Measurements from ENCODE around the gene HAAO.

The HAAO gene

DNA sequence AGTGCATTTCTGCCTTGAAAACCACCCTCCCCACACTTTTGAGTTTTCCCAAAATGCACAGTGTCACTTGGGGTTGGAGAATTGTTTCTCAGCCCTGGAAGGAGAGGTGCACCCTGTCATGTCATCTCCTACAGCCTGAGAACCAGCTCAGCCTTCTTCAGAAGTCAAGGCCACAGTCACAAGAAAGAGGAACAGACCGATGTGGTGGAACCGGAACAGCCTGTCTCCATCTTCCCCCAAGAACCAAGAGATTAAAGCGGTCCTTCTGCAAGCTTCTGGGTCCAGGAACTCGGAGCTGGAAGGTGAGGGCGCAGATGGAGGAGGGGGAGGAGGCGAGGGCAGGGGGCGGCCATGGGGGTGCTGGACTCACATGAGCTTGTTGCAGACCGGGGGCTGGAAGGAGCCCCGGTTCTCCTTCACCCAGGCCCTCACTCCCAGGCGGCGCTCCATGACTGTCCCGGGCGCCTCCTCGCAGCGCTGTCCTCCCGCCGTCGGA is 248 bp downstream of the HAAO start:
- no peak for DNase-seq

DNA sequence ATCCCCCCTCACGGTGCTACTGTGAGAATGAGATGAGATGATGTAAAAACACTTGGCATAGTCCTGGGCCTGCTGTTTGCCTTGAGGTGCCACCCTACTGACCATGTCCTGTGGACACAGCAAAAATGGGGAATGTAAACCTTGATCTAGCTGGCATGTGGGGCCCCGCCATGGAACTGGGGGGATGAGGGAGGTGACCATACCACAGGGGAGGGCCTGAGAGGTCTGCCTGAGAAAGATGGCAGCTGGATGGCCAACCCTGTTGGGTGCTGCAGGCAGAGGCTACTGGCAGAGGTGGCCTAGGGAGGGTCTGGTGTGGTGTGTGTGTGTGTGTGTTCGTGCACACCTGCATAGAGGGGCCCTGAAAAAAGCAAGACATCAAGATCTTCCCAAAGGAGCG is 777 bp downstream of the HAAO start:
- no peak for DNase-seq

DNA sequence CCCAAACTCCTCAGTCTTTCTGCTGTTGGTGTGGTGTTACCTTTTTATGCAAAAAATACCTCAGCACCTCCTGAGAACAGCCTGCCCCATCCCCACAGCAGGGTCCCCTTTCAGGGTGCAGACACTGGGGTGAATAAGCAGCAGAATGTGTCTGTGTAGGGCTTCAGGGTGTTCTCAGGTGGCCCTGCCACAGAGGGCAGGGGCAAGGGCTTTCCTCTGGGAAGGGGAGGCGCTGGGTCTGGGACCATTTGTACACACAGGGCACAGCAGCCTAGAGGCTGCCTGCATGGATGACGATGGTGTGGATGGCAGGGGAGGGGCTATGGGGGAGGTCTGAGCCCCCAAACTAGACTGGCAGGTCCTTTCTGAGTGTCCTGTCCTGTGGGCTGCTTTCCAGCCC is 2.6 kb downstream of the HAAO start:
- no peak for DNase-seq

DNA sequence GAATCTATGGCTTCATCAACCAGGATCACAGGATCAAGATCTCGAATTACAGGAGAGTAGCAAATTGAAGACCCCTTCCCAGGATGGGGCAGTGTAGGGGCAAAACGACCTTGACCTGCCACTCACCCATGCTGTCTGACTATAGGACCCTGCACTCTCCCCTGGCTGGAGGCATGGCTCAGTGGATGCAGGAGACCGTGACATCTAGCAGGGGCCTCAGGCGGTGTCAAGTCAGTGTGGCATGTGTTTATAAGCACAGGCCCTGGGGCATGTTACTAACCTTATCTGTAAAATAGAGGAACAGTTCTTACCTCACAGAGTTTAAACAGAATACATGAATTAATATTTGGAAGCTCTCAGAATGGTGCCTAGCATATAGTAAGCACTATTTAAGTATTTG is 3.5 kb downstream of the HAAO start:
- no peak for DNase-seq

DNA sequence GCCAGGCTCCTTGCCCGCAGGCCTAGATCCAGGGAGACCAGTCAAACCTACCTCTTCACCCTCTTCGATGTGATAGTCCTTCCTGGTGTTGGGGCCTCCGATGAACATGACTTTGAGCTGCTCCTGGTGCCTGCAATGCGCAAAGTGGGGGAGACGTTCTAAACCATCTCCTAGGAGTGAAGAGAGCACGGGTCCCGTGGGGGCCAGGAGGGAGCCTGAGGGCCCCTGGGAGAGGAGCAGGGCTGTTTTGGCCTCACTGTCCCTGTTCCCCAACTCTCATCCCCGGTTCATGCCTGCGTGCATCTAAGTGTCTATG is 3.9 kb downstream of the HAAO start:
- DNase-seq, result no peak

DNA sequence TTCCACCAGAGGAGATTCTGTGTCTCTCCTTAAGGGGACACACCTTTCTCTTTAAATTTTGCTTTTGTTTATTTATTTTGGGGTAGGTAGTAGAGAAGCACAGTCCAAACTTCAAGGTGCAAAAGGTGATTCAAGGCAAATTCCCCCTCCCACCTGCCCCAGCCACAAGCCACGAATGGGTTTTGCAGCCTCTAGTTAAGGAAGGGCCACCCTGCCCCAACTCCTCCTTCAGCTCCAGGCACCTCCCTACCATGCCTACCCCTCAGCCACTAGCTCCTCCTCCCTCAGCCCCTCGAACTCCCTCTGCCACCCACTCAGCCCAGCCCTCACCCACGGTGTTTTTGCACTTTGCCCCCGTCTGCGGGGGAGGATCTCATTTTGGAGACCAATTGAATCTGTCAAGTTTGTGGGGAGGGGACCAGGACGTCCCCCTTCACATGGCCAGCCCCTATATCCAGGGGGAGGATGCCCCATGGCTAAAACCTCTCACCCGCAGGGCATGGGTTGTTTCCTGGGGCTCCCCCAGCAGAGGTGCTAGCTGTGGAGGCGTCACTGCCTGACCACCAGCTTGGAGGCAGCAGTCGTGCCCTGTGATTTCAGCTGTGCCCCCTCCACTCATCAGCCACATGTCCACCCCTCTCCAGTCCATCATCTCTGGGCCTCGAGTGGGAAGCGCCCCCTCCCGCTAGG is 4.5 kb downstream of the HAAO start:
- no peak for DNase-seq

DNA sequence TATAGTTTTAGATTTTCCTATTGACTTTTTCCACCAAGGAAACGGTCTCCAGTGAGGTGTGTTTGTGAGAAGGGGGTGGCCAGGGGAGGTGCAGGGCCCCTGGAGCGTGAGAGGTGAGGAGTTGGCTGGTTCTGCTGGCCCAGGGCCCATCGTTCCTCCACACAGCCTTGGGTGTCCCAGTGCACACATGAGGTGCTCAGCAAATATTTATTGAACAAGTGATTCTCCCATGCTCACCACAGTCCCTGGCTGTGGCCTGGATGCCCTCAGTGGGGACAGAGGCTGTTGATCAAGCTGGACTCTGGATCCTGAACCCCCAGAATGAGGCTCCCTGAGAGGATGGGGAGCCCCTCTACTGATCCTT is 5.0 kb downstream of the HAAO start:
- DNase-seq, result no peak

DNA sequence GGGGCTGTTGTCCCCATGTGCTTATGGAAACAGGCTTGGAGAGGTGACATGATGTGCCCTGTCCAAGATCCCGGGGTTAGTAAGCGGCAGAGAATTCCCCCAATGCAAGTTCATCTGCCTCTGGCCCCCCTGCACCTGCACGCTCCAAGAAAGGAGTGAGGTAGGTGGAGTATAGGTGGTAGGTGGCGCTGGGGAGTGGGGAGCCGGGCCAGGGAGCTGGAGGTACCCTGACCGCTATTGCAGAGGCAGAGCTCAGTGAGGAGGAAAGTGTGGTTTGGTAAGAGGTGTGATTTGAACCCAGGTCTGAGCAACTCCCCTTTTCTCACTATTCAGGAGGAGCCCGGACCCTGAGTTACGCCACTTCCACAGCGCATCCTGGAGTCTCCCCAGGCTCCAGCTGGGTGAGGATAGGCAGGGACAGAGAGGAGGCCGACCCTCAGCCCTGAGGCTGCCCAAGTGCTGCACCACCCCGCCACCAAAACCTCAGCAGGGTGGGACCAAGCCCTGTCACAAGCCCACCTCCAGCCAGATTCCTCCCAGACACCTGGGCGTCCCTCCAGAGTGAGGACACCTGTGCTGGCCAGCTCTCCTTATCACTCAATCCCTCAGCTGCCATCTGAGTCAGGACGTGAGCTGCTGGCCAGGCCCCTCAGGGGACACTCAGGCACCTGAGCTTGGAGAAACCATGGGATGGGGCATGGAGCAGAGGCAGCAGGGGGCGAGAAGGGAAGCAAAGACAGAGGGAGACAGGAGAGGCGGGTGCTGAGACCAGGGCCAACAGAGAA is 5.6 kb downstream of the HAAO start:
- DNase-seq, result no peak

DNA sequence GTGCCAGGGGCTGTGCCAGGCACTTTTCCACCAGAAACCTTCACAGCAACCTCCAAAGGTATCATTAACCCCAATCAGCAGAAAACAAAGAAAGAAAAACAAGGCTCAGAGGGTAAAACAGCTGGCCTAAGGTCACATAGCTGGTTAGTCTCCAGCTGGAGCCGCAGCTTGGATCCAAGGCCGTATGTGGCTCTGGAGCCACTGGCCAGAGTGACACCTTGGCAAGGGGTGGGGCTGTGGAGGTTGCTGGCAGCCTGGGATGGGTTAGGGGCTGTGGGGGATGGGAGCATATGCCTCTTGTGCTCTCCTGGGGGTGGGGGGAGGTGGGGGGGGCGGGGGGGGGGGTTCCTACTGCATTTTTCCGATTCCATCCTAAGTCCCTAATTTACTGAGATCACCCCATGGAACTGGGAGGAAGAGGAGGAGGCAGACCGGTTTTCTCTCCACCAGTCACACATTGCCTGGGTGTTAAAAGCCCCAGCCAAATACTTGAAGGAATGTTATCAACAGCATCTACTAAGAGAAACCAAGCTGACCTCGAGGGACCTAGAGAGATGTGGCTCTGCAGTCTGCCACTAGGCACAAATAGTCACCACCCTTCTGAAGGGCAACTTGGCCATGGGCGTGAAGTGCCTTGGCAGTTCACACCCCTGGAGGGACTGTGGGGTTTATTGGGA is 8.0 kb downstream of the HAAO start:
- DNase-seq, result no peak

DNA sequence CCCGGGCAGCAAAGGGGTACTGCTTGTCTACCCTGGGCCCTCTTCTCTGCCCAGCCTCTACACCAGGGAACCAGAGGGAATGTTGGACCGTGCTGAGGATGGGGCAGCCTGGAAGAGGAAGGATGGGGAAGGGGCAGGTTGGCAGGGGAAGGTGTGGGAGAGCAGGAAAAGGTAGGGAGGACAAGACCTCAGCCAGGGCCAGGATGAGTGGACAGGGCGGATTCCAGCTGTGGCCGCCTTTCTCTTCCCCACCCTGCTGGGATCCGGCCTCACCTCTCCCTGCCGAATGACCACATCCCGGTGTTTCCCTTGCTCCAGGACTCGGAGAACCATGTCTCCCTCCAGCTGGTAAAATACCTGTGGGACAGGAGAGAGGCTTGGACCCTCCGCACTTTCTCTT is 8.9 kb downstream of the HAAO start:
- DNase-seq, result no peak

DNA sequence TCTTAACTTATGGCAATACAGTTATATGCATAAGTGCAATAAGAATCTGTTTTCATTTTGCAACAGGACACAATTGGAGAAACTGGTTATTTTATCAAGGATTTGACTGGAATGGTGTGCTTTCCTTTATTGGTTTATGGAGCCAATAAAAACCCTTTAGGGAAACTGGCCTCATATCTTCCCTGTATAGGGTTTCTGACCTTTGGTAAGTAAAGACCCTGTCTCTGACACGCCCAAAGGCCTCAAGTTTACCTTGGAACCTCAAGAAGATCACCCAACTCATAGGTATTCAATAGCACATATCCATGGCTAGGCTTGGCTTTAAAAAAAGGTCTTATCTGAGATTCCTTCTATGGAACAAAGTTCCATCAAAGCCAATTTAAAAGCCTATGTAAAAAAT is 11.2 kb downstream of the HAAO start:
- DNase-seq, result no peak

DNA sequence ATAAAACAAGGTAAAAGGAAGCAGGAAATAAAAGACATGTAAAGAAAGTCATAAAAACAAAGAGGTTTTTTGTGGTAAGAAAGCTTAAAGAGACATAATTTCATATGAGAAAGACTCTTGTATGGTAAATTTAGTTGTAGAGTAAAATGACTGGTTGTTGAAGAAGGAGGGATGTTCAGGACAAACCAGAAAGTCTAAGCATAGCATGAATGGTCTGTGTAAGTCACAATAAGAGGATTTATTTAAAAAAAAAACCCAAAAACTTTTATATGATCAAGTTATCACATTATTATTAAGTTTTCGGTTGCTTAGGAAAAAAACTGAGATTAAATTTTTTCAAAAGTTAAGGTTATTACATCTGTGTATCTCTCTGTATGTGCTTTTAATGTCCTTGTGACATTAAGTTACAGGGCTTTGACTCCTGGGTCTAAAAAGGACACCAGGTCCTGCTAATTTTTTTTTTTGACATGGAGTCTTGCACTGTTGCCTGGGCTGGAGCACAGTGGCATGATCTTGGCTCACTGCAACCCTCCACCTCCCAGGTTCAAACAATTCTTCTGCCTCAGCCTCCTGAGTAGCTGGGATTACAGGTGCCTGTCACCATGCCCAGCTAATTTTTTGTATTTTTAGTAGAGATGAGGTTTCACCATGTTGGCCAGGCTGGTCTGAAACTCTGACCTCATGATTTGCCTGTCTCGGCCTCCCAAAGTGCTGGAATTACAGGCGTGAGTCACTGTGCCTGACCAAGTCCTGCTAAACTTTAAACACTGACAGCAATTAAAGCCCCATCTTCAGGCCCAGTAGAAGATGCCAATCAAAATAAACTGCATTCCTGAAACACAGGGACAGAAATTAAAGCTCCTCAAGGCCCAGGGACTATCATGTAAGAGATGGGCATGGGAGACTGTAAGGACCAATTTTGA is 14.2 kb downstream of the HAAO start:
- no peak for DNase-seq

DNA sequence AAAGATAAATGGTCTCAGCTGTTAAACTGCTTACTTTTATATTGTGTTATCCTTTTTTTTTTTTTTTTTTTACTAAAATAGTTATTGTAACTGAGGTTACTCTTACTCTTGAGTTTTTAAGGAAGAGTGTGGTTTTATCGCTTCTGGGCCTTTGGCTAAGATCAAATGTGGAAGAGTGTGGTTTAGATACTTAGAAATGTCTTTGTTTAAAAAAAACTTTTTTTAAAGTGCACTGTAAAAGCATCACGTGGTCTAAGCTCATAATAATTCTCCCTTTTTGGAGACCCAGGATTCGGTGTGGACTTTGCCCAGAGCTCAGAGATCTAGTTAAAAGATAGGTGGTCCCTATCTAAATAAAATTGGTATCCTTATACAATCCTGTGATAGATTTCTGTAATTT is 16.6 kb downstream of the HAAO start:
- no peak for DNase-seq

DNA sequence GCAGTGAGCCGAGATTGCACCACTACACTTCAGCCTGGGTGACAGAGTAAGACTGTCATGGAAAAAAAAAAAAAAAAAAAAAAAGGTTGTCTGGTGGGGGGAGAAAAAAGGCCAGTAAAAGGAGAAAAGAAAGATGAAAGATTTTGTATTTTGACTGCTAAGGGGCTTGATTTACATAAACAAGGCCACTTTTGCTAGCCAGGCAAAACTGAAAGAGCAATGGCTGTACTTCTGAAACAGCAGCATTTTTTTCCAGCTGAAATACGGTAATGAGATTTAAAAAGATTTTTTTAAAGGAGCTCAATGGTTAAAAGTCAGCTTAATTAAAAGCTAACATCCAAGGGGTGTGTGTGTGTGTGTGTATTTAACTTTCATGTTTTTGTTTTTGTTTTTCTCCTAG is 17.2 kb downstream of the HAAO start:
- no peak for DNase-seq

DNA sequence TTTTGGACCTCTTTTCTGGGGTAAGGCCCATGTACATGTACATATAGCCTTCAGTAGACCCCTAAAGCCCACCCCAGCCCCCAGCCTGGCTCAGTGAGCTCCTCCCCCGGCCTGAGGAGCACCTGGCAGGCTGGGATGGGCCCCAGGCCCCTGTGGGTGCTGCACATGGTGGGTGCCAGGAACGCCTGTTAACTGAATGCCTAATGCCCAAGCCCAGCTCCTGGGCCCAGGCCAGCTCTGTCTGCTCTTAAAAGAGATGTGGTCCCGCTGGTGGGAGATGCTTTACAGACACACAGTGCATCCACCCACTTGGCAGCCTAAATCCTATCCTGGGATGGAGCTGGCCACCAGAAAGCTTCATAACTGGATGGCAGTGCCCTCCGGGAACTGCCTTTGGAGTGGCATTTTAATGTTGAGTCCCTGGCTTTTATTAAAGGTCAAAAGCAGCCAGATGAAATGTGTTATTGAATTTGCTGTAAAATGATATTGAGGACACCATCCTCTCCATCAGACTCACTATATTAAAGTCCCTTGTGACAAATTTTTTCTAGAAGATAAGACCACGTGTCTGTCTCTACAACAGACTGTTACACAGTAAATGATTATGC is 20.7 kb downstream of the HAAO start:
- no peak for DNase-seq

DNA sequence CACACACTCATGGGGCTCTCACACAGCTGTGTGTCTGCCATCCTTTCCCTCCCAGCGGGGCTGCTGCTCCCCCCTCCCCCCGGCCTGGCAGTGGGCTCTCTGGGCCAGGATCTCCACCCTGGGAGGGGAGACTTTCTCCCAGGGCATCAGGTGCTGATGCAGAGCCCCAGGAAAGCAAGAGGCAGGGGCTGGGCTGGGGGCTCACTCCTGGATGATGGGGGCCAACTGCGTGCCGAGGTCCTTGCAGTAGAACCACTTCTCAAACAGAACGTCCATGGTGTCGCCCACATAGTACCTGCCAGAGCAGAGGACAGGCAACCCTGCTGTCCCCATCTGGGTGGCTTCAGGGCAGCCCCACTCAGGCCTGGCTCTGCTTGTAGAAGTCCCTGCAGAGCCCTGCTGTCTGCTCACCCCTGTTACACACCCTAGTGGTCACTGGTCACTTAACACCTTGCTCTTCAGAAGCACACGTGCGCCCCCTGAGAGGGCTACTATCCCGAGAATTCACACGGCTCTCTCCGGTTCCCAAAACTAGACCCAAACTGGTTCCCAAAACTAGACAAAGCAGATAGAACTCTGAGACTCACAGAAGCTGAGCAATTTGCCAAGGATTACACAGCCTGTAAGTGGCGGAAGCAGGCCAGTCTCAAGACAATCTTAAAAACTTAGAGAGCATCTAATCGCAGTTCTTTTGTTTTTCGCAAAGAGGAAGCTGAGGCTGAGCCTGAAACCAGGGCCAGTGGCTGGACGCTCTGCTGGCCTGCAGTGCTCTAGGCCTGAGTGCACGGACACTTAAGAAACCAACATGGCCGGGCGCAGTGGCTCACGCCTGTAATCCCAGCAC is 21.9 kb downstream of the HAAO start:
- no peak for DNase-seq

DNA sequence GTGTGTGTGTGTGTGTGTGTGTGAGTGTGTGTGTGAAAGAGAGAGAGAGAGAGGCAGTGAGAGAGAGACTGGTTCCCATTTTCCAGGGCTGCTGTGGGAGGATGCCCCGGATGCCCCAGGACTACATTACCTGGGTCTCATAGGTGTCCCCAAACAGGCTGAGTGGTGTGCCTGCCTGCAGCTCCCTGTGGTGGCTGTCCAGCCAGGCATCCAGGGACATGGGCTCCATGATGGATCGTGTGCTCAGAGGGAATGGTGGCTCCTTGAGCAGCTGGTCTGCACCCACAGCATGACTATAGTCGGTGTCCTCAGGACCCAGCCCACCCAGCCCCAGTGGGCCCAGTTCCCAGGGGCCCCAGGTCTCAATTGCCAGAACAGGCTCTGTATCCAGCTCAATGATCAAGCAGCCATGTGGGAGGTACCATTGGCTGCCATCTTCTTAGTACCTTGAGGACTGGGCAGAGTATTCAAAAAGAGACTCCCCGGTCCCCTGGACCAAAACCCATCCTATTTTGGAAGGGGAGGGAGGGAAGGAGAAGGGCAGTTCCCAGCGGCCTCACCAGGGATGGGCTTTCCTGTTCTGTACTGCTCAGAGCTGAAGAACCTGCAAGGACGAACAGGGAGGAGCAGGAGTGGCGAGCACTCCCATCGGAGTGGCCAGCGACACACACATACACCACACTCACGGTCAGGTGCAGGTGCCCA is 22.6 kb downstream of the HAAO start:
- no peak for DNase-seq

DNA sequence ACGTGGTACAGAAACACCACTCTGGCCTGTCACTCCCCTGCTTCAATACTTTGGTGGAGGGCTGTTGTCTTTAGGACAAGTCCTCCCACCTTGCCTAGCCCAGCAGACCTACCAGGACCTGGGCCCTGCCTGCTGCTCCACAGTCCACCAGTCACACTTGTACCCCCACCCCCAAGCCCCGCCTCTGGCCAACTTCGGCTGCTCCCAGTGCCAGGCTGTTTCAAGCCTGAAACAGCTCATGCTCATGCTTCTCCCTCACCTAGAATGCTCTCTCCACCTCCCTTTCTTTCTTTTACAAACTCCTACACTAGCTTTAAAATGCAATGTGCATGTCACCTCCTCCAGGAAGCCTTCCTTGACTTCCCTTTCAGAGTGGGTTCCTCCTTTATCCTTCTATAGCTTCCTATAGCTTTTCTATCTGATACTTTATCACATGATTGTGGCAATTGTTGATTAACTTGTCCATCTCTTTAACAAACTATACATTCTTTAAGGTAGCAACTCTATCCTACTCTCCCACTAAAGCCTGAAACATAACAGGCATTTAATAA is 23.6 kb downstream of the HAAO start:
- no peak for DNase-seq

DNA sequence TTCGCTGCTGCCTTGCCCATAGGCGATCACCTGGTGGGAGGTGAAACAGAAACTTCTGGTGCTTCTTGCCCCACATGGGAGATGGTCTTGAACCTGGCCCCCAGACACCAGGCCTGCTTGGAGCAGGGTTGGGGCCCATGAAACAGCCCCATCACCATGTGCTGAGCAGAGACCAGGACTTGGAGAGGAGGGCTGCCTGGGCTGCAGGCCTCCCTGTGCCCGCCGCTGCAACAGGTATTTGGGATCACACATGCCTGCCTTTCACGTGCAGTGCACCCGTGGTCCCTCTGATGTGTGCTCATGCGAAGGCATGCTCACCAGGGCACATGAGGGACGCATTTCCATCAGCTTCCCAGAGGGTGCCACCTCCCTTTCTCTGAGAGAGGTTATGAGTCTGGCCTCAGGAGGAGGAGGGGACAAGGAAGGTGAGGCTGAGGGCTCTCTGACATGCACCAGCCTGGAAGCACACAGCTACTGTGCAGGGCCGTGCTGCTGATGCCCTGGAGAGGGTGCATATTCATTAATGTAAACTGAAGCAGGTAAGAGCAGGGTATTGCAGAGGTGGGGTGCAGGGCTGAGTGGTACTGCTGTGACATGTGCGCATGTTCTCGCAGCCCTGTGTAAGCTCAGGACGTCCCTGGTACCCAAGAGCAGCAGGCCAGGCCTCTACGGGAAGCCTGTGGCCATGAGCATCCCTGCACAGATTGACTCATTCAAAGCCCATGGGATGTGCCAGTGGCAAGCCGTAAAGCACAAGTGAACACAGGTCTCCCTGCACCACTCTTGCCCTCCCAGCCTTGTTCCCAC is 24.3 kb downstream of the HAAO start:
- no peak for DNase-seq
